Fibroblast of lung (primary cell): ENCODE data around the gene SRPK3. TPM values are rescaled to one million over a fixed set of nuclear protein-coding genes. Genes with fewer than 3 reads are reported as not detected.
A peak's percentile ranks its signal among the peaks of the same experiment; 100 is the strongest.

Experiments
- DNase-seq, 2 donors: peaks; one replicate each; pipeline versions ENCODE4 v3.0.0 to v3.0.0-alpha.2; 2010; ENCODE audit warnings: low read depth in 2 of 2
- H2AFZ ChIP-seq: 2 replicates; pipeline ENCODE4 v1.5.1; 2012; ENCODE audit warnings: low read length, control low read depth, inconsistent platforms
- H3K27ac ChIP-seq: 2 replicates; pipeline ENCODE4 v1.5.1; 2011; ENCODE audit warnings: low read length, control low read depth; ENCODE audit not compliant: insufficient read depth
- H3K27me3 ChIP-seq: 2 replicates; pipeline ENCODE4 v1.5.1; 2011; ENCODE audit warnings: mild to moderate bottlenecking, low read length; ENCODE audit not compliant: control insufficient read depth, insufficient read depth
- H3K36me3 ChIP-seq: 2 replicates; pipeline ENCODE4 v1.5.1; 2011; ENCODE audit warnings: low read length; ENCODE audit not compliant: control insufficient read depth, insufficient read depth
- H3K4me1 ChIP-seq: 2 replicates; pipeline ENCODE4 v1.5.1; 2011; ENCODE audit warnings: low read length; ENCODE audit not compliant: control insufficient read depth, insufficient read depth; ENCODE audit errors: extremely low read depth
- H3K4me2 ChIP-seq: 2 replicates; pipeline ENCODE4 v1.5.1; 2011; ENCODE audit warnings: low read length, control low read depth; ENCODE audit not compliant: insufficient read depth; ENCODE audit errors: extremely low read depth
- H3K4me3 ChIP-seq, 4 experiments: fragments of 200-600 bp in 1 of 4; sonication (generic) in 1 of 4; replicated peaks in 1 of 4; 2 replicates each; pipeline ENCODE4 v1.5.1; 2011 to 2016; ENCODE audit warnings: low read length in 4 of 4, low read depth in 3 of 4, mild to moderate bottlenecking in 3 of 4, control low read depth in 2 of 4, inconsistent platforms in 1 of 4, mixed read lengths in 1 of 4; ENCODE audit not compliant: insufficient read depth in 1 of 4; ENCODE audit errors: control extremely low read depth in 1 of 4
- H3K79me2 ChIP-seq: 2 replicates; pipeline ENCODE4 v1.5.1; 2012; ENCODE audit warnings: mild to moderate bottlenecking, low read length, inconsistent platforms; ENCODE audit not compliant: control insufficient read depth, insufficient read depth
- H3K9ac ChIP-seq: 2 replicates; pipeline ENCODE4 v1.5.1; 2011; ENCODE audit warnings: mild to moderate bottlenecking, low read length, control low read depth; ENCODE audit not compliant: insufficient read depth
- H3K9me3 ChIP-seq: 2 replicates; pipeline ENCODE4 v1.5.1; 2012; ENCODE audit warnings: low read depth, low read length; ENCODE audit not compliant: control insufficient read depth, insufficient read depth
- H4K20me1 ChIP-seq: 2 replicates; pipeline ENCODE4 v1.5.1; 2011; ENCODE audit warnings: low read length; ENCODE audit not compliant: control insufficient read depth, insufficient read depth; ENCODE audit errors: extremely low read depth
- CTCF ChIP-seq, 2 donors: IDR thresholded peaks in 1 of 2; conservative IDR thresholded peaks in 1 of 2; 1 replicate in 1 of 2; 2 replicates in 1 of 2; pipeline ENCODE4 v1.5.1; 2011 to 2012; ENCODE audit warnings: low read length in 2 of 2, control low read depth in 1 of 2, inconsistent platforms in 1 of 2, low read depth in 1 of 2, mild to moderate bottlenecking in 1 of 2
- EZH2 ChIP-seq: IDR thresholded peaks from 2 replicates; pipeline ENCODE4 v1.5.1; 2012; ENCODE audit warnings: low read length, control low read depth, mild to moderate bottlenecking; ENCODE audit errors: missing control alignments
- polyA plus RNA-seq, 2 donors: library from polyadenylated mRNA; depleted of rRNA in 1 of 2; stranded (reverse) in 1 of 2; unstranded in 1 of 2; fragments of >200 nt; gene quantifications; 2 replicates each; pipeline ENCODE4 v1.2.1, GENCODE V29; 2011 to 2012; ENCODE audit warnings: missing spikeins in 1 of 2
- total RNA-seq: library from RNA; depleted of rRNA; stranded (reverse); fragments of >200 nt; gene quantifications from 2 replicates; pipeline ENCODE4 v1.2.1, GENCODE V29; 2014

Gene SRPK3
- total and polyA plus RNA-seq, 2 donors (not counting 1 experiment from before 2014, with no cell fraction given) = 0.40 to 0.83 TPM

GRCh38 chrX:153794897-153795816, 14.3 kb downstream of the SRPK3 start:
- Histone ChIP-seq H3K4me2 (peak overlapping the region; percentile 87), H3K9me3 (no peaks in the 10 kb centered on the region), H3K9ac (peak overlapping the region; percentile 79), H3K27me3 (no peaks in the 10 kb centered on the region), H3K4me1 (peaks cover 7% of the 10 kb centered on the region), H3K36me3 (peaks cover 8% of the 10 kb centered on the region), H3K27ac (peak overlapping the region; percentile 96), H3K4me3 (peak overlapping the region; percentile 57 to 72 (median 69)), H4K20me1 (no peaks in the 10 kb centered on the region), H2AFZ (no peak overlapping the region), H3K79me2 (peaks cover 44% of the 10 kb centered on the region)
- peak in 1 of 2 donors; percentile 12 for DNase-seq
- no peak for TF ChIP-seq CTCF (conservative IDR thresholded peaks at IDR 0.05 in 1 of 2, IDR thresholded peaks at IDR 0.05 in 1 of 2; ENCODE audit: low read depth in 1 of 2, low read length in 2 of 2)
- no peak for TF ChIP-seq EZH2

- H3K36me3 ChIP-seq = peaks cover 8% of the 10 kb centered on the region
- no peaks in the 10 kb centered on the region for H3K27me3 ChIP-seq
- no peaks in the 10 kb centered on the region for H4K20me1 ChIP-seq
- peaks cover 30% of the 10 kb centered on the region for H3K79me2 ChIP-seq
- no peak overlapping the region for H3K27ac ChIP-seq
- H2AFZ ChIP-seq = no peak overlapping the region
- no peak overlapping the region for H3K9ac ChIP-seq
- peaks cover 7% of the 10 kb centered on the region for H3K4me1 ChIP-seq
- H3K4me2 ChIP-seq = no peak overlapping the region
- H3K4me3 ChIP-seq = no peak overlapping the region
- H3K9me3 ChIP-seq = no peaks in the 10 kb centered on the region
- DNase-seq = no peak
- no peak for TF ChIP-seq EZH2
- no peak for TF ChIP-seq CTCF (conservative IDR thresholded peaks at IDR 0.05 in 1 of 2, IDR thresholded peaks at IDR 0.05 in 1 of 2; ENCODE audit: low read depth in 1 of 2, low read length in 2 of 2)
Measured at GRCh38 chrX:153797415-153798015, 16.7 kb downstream of the SRPK3 start.

GRCh38 chrX:153799326-153799725, 18.5 kb downstream of the SRPK3 start:
- Histone ChIP-seq H3K9ac (no peak overlapping the region), H4K20me1 (no peaks in the 10 kb centered on the region), H3K27me3 (no peaks in the 10 kb centered on the region), H3K9me3 (no peaks in the 10 kb centered on the region), H3K4me1 (peaks cover 3% of the 10 kb centered on the region), H2AFZ (no peak overlapping the region), H3K79me2 (peaks cover 18% of the 10 kb centered on the region), H3K4me3 (no peak overlapping the region), H3K27ac (no peak overlapping the region), H3K4me2 (no peak overlapping the region), H3K36me3 (peaks cover 8% of the 10 kb centered on the region)
- TF ChIP-seq EZH2 (no peak), CTCF (conservative IDR thresholded peaks at IDR 0.05 in 1 of 2, IDR thresholded peaks at IDR 0.05 in 1 of 2; ENCODE audit: low read depth in 1 of 2, low read length in 2 of 2) (no peak)
- DNase-seq = no peak
